ENCODE data around the gene S100A12.

The S100A12 gene

GRCh38 chr1:153397051-153397923 is 21.9 kb upstream of the S100A12 start:
- no peak for DNase-seq (ENCODE audit: low read depth, low spot score)

GRCh38 chr1:153396461-153396860 is 21.0 kb upstream of the S100A12 start:
- DNase-seq (ENCODE audit: low read depth, low spot score) = no peak

- DNase-seq (ENCODE audit: low read depth, low spot score) = no peak
Observed at GRCh38 chr1:153395776-153396175, 20.4 kb upstream of the S100A12 start.

- no peak for DNase-seq (ENCODE audit: low read depth, low spot score)
Observed at GRCh38 chr1:153395136-153395685, 19.8 kb upstream of the S100A12 start.

DNA sequence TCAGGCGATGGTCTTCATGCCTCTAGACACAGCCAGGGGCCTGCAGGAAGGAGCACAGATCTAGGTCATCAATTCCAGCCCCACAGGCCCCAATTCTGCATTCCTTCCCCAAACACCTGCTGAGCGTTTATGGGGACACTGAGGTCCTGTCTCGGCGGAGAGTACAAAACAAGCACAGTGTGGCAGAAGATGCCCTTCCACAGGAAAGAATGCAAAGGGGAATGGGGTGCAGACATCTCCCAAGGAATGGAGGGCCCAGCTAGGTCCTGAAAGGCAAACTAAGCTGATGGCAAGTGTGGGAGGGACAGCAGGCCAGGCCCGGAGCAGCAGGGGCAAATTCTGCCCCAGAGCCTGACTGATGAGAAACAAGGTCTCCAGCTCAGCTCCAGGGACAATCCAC is 19.0 kb upstream of the S100A12 start:
- no peak for DNase-seq (ENCODE audit: low read depth, low spot score)

- DNase-seq (ENCODE audit: low read depth, low spot score) = no peak
Observed at GRCh38 chr1:153393926-153394325, 18.5 kb upstream of the S100A12 start.

- DNase-seq (ENCODE audit: low read depth, low spot score) = no peak
Observed at GRCh38 chr1:153392822-153393221, 17.4 kb upstream of the S100A12 start.

DNA sequence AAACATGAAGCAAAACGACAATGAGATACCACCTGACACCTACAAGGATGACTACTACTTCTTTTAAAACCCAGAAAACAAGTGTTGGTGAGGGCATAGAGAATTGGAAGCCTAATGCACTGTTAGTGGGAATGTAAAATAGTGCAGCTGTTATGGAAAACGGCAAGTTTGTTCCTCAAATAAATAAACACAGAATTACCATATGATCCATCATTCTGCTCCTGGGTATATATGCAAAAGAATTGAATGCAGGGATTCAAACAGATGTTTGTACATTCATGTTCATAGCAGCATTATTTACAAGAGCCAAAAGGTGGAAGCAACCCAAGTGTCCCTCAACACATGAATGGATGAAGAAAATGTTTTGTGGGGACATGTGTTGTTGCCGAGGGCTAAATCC is 16.8 kb upstream of the S100A12 start:
- DNase-seq (ENCODE audit: low read depth, low spot score) = no peak

DNA sequence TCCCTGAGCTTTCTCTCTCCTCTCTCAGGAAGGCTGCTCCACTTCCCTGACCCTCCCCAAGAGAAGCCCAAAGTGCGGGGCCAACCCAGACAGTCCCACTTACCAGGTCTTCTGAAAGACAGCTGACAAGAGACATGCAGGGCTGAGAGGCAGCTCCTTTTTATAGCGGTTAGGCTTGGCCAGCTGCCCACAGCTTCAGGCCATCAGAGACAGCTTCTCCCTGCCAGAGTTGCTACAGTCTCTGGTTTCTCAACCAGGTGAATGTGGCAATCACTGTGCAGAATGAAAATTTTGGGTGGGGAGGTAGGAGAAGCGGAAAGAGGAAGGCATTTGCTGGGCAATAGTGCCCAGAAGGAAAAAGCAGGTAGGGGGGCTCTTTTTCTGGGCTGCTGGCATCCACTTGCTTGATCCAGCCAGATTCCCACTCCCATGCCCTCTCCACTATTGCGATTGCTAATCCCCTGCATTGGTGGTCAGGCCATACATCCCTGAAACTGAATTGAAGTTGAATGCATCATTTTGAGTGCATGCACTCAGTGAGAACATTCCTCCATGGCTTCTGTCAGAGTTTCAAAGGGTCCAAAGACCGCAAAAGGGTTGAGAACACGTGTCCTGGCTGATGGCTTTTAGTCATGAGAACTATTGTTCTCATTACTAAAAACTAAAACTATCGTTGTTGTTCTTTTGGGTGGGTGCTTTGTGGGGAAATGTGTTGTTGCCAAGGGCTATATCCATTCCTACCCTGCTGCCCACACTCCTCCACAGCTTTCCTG is 15.7 kb upstream of the S100A12 start, which contains the start of gene S100A8:
Gene S100A8, minus strand, starts transcription at position 136 of the 773 bp plus-strand sequence. CDS start 538 bp downstream, outside the sequence.
- no peak for DNase-seq (ENCODE audit: low read depth, low spot score)

DNA sequence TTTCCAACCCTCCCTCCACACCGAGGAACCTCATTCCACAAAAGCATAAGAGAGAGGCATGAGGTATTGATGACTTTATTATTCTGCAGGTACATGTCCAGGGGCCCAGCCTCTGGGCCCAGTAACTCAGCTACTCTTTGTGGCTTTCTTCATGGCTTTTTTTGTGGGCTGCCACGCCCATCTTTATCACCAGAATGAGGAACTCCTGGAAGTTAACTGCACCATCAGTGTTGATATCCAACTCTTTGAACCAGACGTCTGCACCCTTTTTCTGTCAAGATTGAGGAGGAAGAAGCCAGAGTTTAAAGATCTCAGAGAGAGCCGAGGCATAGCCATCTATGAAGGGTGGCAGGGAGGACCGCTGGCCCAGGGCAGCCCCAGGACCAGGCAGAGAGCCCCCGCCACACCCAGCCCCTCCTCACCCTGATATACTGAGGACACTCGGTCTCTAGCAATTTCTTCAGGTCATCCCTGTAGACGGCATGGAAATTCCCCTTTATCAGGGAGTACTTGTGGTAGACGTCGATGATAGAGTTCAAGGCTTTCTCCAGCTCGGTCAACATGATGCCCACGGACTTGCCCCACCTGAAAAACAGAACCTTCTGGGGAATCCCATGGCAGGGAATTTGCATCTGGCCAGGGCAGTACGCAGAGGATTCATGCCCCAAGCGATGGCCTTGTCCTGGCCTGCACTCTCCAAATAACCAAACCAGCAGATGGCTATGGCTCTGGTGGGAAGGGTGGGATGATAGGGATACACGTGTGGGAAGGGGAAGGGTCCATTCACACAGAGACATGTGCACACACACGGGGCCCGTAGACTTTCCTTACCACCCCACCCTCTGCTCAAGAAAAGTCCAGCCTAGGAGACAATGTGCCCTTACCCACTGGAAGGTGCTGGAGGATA is 14.8 kb upstream of the S100A12 start:
- no peak for DNase-seq (ENCODE audit: low read depth, low spot score)

GRCh38 chr1:153389401-153389800 is 14.0 kb upstream of the S100A12 start:
- DNase-seq (ENCODE audit: low read depth, low spot score) = no peak

GRCh38 chr1:153387785-153388184 is 12.4 kb upstream of the S100A12 start:
- DNase-seq (ENCODE audit: low read depth, low spot score) = no peak

- DNase-seq (ENCODE audit: low read depth, low spot score) = no peak
Observed at GRCh38 chr1:153387001-153387400, 11.6 kb upstream of the S100A12 start.

DNA sequence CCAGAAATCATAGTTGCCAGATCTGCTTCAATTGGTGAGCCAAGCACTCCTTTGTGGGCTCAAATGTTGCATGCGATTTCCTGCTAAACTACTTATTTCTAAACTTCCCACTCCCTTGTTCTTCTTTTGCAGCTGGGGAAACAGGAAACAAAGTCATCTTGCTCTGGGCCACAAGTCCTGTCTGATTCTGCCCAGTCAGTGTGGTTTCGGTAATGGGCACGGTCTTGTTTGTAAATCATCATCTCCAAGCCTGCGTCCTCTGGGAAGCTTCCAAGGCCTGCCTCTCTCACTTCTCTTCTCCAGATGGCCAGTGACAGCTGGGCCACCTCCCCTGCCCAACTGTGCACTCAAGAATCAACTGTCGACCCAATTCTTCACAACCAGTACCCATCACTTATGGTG is 11.1 kb upstream of the S100A12 start:
- DNase-seq (ENCODE audit: low read depth, low spot score) = no peak

GRCh38 chr1:153384958-153385580 is 9.6 kb upstream of the S100A12 start:
- DNase-seq (ENCODE audit: low read depth, low spot score) = no peak

DNA sequence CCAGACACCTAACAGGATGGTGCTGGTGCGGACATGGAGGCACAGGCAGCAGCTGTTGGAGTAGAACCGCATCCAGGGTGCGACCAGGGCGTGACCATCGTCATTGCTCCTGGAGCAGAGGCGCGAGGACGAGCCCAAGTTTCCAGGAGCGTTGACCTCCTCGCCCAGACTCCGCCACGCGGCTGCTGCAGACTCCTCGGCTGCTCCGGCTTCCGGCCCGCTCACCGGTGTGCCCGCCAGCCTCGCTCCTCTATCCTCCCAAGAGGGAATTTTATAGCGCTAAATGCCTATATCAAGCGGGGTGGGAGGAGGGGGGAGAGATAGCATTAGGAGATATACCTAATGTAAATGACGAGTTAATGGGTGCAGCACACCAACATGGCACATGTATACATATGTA is 5.3 kb upstream of the S100A12 start:
- no peak for DNase-seq (ENCODE audit: low read depth, low spot score)

- DNase-seq (ENCODE audit: low read depth, low spot score) = no peak
Observed at GRCh38 chr1:153379591-153379990, 4.2 kb upstream of the S100A12 start.

- DNase-seq (ENCODE audit: low read depth, low spot score) = no peak
Observed at GRCh38 chr1:153374071-153374470, 1.4 kb downstream of the S100A12 start.

DNA sequence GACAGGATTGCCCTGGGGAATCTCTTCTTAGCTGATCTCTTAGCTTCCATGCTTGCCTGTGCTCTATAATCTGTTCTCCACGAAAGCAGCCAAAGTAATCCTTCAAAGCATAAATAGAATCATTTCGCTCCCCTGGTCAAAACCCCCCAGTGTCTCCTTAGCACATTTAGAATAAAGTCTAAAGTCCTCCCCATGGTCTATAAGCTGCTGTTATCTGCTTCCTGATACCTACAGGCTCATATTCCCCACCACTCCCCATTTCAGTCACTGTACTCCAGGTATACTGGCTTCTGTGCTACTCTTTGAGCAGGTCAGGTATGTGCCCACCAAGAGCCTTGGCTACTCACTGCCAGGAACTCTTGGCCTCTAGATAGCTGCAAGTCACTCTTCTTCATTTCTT is 2.9 kb downstream of the S100A12 start:
- no peak for DNase-seq (ENCODE audit: low read depth, low spot score)

- DNase-seq (ENCODE audit: low read depth, low spot score) = no peak
Observed at GRCh38 chr1:153371231-153371630, 4.2 kb downstream of the S100A12 start.

- DNase-seq (ENCODE audit: low read depth, low spot score) = no peak
Observed at GRCh38 chr1:153370146-153370545, 5.3 kb downstream of the S100A12 start.
